ENCODE data around the gene HMG20A.

HMG20A gene

DNA sequence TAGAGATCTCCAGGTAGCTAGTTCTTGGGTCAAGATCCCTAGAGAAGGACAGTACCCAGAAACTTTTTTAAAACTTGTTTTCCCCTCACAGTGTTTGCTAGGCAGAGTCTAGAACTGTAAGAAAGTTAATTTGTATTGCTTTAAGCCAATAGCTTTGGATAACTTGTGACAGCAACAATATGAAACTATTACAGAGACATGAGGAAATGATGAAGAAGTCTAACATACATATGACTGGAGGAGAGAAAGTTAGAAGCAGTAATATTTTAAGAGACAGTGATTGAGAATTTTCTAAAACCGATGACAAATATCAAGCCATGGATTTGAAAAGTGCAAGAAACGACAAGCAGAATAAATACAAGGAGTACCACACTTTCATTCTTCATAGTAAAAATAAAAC, 10.0 kb downstream of the HMG20A start:
- DNase-seq = no peak

GRCh38 chr15:77436822-77437221, 16.1 kb downstream of the HMG20A start:
- DNase-seq = no peak

DNA sequence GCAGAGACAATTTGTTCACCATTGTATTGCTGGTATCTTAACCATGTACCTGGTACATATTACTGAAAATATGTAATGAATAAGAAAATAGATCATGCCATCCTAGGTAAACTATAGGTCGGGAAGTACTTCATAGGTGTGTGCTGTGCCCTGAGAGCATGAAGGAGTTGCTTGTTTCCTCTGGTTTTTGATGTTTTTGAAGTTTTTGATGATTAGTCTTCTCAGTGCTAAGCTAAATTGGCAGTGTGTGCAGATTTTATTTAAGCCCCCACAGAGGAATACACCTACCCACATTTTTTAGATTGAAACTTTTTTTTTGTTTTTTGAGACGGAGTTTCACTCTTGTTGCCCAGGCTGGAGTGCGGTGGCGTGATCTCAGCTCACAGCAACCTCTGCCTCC, 16.6 kb downstream of the HMG20A start:
- DNase-seq = no peak

- no peak for DNase-seq
Measured at GRCh38 chr15:77440378-77440999, 19.8 kb downstream of the HMG20A start.

GRCh38 chr15:77446840-77447390, 26.2 kb downstream of the HMG20A start:
- DNase-seq = no peak

GRCh38 chr15:77454265-77454664, 33.6 kb downstream of the HMG20A start:
- no peak for DNase-seq

DNA sequence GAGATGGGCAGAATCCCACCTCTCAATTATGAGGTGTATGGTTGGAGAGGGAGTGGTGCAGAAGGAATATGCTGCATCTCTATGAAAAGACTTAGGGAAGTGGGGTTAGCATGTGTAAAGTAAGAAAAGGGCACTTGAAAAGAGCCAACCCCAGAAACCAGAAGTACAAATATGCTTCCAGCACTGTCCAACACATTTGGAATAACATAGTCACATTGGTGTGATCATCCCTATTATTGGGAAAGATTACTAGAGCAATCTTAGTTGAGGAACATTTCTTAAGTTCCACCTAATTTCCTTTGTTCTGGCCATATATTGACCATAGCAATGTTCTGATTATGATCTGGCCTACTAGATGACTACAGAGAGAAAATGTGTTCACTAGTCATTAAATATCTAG, 34.3 kb downstream of the HMG20A start:
- no peak for DNase-seq

- DNase-seq = no peak
Measured at GRCh38 chr15:77455696-77456321, 35.1 kb downstream of the HMG20A start.

- no peak for DNase-seq
Measured at GRCh38 chr15:77456746-77457145, 36.1 kb downstream of the HMG20A start.

GRCh38 chr15:77457191-77457904, 36.7 kb downstream of the HMG20A start:
- peak in 1 of 5 experiments; percentile 53 for DNase-seq

- DNase-seq = no peak
Measured at GRCh38 chr15:77457905-77458265, 37.2 kb downstream of the HMG20A start.

GRCh38 chr15:77459031-77459430, 38.3 kb downstream of the HMG20A start:
- no peak for DNase-seq

DNA sequence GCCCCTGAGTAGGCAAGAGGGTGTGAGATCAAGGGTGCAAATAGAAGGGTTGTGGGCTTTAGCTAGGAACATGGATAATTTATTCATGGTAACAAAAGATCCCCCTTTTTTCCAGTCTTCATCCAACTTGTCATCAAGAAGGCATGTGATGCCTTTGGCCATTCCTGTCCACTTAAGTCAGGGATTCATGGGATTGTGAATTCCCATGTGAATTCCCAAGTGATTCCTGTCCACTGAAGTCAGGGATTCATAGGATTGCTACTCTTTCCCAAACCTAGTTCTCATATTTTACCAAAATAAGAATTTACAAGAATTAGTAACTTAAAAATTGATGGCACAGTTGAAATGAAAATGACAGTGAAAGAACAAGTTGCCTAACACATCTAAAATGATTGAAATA, 40.8 kb downstream of the HMG20A start:
- DNase-seq = no peak

- no peak for DNase-seq
Measured at GRCh38 chr15:77464129-77464865, 43.6 kb downstream of the HMG20A start.

DNA sequence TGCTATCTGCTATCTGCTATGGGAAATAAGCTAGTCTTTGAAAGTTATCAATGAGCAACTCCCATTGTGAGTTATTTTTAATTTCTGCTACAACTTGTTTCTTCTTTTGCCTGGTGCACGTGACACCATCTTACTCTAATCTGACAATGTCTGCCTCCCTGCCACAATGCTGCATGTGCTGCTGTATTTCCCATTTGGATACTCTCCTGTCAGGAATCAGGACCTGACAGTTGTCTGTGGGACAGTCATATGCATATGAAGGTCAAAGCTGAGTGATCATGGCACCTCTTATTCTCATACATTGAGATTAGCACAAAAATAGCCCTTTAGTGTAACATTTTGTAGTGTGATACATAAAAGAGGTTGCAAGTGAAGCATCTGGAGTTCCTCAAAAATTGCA, 45.8 kb downstream of the HMG20A start:
- DNase-seq = no peak

GRCh38 chr15:77468896-77469295, 48.2 kb downstream of the HMG20A start:
- no peak for DNase-seq

DNA sequence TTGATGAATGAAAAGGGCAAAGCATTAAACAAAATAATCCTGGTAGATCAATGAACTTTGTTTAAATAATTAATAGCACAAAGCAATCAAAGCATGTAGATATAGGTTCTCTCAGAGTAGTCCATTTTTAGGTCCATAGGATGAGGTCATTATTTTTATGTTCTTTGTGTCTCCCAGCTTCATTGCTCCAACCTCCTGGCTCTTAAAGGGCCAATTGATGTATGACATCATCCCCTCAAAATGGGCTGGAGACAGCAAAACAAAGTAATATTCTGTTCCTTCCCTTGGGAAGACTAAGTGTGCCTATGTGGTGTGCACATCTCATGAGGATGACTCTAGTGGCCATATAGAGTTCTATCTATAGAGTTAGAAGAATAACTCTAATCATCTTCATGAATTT, 49.5 kb downstream of the HMG20A start:
- no peak for DNase-seq

- no peak for DNase-seq
Measured at GRCh38 chr15:77473328-77473727, 52.6 kb downstream of the HMG20A start.

DNA sequence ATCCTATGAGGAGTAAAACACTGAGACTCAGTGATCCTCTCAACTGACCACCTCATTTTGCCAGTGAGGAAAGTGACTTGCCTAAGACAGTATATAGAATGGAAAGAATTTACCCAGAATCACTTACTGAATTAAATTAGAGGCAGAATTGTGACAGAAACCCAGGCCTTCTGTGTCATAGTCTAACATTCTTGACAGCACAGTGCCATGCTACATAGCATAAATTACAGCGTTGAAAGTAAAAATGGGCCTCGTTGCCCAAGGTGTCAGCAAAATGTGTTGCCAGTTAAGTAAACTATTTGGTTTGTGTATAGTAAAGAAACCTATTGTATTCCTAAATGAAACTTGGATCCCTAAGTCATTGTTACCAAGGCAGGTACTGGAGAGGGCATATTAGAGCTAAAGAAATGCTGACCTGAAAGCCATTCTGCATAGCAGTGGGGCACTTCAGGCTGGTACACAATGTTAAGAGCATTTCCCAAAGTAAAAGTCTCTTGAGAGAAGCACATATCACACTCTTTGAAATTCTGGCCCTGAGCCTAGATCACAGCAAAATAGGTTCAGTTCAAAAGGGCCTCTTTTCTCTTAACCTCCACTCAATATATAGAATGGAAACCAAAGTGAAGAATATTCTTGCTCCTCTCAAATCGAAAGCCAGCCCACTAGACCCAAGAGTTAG, 53.8 kb downstream of the HMG20A start:
- DNase-seq = no peak

- no peak for DNase-seq
Measured at GRCh38 chr15:77475001-77475400, 54.3 kb downstream of the HMG20A start.

- DNase-seq = no peak
Measured at GRCh38 chr15:77475898-77476297, 55.2 kb downstream of the HMG20A start.

GRCh38 chr15:77476995-77477394, 56.3 kb downstream of the HMG20A start:
- no peak for DNase-seq

DNA sequence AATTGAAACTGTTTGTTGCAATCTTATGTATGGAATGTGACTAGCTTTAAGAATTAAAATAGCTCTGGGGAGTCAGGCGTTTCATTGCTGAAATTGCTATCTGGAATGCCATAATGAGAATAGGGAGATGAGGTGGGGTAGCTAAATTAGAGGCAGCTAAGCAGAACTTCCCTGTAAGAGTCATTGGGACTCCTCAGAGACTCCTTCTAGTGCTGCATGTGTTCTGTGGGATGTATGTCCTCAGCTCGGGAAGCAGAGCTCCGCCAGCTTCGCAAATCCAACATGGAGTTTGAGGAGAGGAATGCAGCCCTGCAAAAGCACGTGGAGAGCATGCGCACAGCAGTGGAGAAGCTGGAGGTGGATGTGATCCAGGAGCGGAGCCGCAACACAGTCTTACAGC, 57.4 kb downstream of the HMG20A start:
- DNase-seq = no peak
